ENCODE measurements around the gene PROP1.
"Not testable (repeated sequence)": the region's sequence is repeated elsewhere in the genome, so short reads cannot be mapped to it uniquely, and the experiment has no call there.

- not testable (repeated sequence) for TF ChIP-seq CTCF (IDR thresholded peaks at IDR 0.05; ENCODE audit: insufficient read depth, low read length, poor library complexity, severe bottlenecking); EZH2phosphoT487 (conservative IDR thresholded peaks at IDR 0.05; ENCODE audit: low read length)
Measured at GRCh38 chr5:177949656-177950055, 46.4 kb downstream of the PROP1 start.

Data from SU-DHL-6 (cell line).